ENCODE measurements around the gene EHD1. TPM values are rescaled to one million over a fixed set of nuclear protein-coding genes. Genes with fewer than 3 reads are reported as not detected.
A peak's percentile ranks its signal among the peaks of the same experiment; 100 is the strongest.

The EHD1 gene
- total and polyA plus RNA-seq, 9 of the 15 experiments (the other 6 are each of a cell fraction or from before 2014, with no cell fraction given): 0.46 to 65.0 (median 16.4) TPM

DNA sequence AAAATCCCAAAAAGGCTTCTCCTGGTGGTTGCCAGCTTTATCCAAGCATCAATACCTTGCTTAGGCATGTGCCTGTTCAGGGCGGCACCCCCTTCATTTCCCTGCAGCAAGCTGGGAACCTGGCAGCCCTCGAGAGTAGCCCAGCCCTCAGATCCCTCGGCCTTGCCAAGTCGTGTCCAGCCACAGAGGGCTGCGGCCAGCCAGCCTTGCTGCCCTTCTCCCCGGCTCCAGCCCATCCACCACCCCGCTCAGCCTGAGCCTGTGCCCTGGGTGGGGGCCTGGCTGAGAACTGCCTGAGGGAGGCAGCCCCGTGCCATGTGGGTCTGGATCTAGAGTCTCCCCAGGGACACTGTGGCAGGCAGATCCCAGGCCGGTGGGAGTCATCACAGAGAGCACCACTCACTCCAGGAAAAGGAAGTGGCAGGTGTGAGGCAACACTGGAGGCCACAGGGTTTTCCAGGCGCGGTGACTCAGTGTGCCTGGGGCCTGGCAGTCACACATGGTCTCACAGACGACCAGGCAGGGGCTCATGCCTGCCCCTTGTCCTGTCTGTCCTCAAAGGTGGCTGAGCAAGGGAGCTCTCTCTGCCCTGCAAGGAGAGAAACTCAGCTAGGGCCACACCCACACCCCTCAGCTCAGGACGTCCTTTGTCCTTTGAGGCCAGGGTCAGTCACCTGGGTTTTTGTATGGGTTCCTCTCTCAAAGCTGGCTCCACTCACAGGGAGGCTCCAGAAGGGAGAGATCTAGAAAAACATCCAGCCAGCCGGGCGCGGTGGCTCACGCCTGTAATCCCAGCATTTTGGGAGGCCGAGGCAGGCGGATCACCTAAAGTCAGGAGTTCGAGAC lies 21.8 kb downstream of the EHD1 start:
- BruUV-seq (replicated peaks): no TSS peak
- TF ChIP-seq JUN (IDR thresholded peaks at IDR 0.05; ENCODE audit: borderline replicate concordance, low read depth, low read length) (peak; percentile 48; the same call in 1 of the 2 replicates), JUN (CRISPR knock-in tag; IDR thresholded peaks at IDR 0.05; ENCODE audit: borderline replicate concordance) (no peak), JUND (IDR thresholded peaks at IDR 0.05; ENCODE audit: borderline replicate concordance, low read depth, low read length) (peak; percentile 51; the same call in 1 of the 2 replicates), JUND (tag; IDR thresholded peaks at IDR 0.05; ENCODE audit: borderline replicate concordance, low read depth, low read length) (no peak), POLR2G (IDR thresholded peaks at IDR 0.05; ENCODE audit: low read depth, low read length) (0 out of 2 replicates have a peak, but pooled peaks have one; percentile 30), RBFOX2 (IDR thresholded peaks at IDR 0.05; ENCODE audit: low read depth, low read length) (0 out of 2 replicates have a peak, but pooled peaks have one; percentile 43), FOSL1 (tag; conservative IDR thresholded peaks at IDR 0.05) (peak; percentile 64), CEBPG (CRISPR knock-in tag; IDR thresholded peaks at IDR 0.05) (0 out of 2 replicates have a peak, but pooled peaks have one; percentile 18), CEBPG (tag; conservative IDR thresholded peaks at IDR 0.05 in 1 of 2, IDR thresholded peaks at IDR 0.05 in 1 of 2) (0 out of 4 replicates have a peak, but pooled peaks of 1 of the 2 experiments have one; percentile 34), ARID2 (IDR thresholded peaks at IDR 0.05) (no peak)
- TF ChIP-seq, protein P1, sequence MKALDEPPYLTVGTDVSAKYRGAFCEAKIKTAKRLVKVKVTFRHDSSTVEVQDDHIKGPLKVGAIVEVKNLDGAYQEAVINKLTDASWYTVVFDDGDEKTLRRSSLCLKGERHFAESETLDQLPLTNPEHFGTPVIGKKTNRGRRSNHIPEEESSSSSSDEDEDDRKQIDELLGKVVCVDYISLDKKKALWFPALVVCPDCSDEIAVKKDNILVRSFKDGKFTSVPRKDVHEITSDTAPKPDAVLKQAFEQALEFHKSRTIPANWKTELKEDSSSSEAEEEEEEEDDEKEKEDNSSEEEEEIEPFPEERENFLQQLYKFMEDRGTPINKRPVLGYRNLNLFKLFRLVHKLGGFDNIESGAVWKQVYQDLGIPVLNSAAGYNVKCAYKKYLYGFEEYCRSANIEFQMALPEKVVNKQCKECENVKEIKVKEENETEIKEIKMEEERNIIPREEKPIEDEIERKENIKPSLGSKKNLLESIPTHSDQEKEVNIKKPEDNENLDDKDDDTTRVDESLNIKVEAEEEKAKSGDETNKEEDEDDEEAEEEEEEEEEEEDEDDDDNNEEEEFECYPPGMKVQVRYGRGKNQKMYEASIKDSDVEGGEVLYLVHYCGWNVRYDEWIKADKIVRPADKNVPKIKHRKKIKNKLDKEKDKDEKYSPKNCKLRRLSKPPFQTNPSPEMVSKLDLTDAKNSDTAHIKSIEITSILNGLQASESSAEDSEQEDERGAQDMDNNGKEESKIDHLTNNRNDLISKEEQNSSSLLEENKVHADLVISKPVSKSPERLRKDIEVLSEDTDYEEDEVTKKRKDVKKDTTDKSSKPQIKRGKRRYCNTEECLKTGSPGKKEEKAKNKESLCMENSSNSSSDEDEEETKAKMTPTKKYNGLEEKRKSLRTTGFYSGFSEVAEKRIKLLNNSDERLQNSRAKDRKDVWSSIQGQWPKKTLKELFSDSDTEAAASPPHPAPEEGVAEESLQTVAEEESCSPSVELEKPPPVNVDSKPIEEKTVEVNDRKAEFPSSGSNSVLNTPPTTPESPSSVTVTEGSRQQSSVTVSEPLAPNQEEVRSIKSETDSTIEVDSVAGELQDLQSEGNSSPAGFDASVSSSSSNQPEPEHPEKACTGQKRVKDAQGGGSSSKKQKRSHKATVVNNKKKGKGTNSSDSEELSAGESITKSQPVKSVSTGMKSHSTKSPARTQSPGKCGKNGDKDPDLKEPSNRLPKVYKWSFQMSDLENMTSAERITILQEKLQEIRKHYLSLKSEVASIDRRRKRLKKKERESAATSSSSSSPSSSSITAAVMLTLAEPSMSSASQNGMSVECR (CRISPR knock-in tag; IDR thresholded peaks at IDR 0.05): 0 out of 2 replicates have a peak, but pooled peaks have one; percentile 41

More for the DNA sequence above, 21.8 kb downstream of the EHD1 start:
- no peak overlapping the region for H2AFZ ChIP-seq (ENCODE audit: low read depth, low read length)
- ATAC-seq: no peak
- CTCF ChIA-PET (ENCODE audit: low intra/inter-chr PET ratio): no interaction called here
- POLR2A ChIA-PET: interaction anchor here (0.6 to 1.6 kb wide), 5 partner anchors 14 to 68 kb away, joined by 3 to 7 read pairs (median 3); no protein-coding TSS in a partner anchor
- H3K9me3 ChIP-seq (replicated peaks; ENCODE audit: control insufficient read depth, insufficient read depth, low read depth, low read length): no peaks in the 10 kb centered on the region
- FAIRE-seq: no peak
- no peak overlapping the region; the same call in 2 of the 3 replicates for H3K27ac ChIP-seq (ENCODE audit: extremely low read depth, low read depth, low read length)
- DNase-seq (ENCODE audit: extremely low read depth in 1 of 4, low spot score in 3 of 4): no peak
- in situ Hi-C loops (cut with MboI) (no loop called here), intact Hi-C loops (cut with micrococcal nuclease) (no loop called here)
- H3K9me1 ChIP-seq (ENCODE audit: control insufficient read depth, insufficient read depth, low read length): no peaks in the 10 kb centered on the region
- H3K4me3 ChIP-seq: no peak overlapping the region
- H3K9ac ChIP-seq (ENCODE audit: insufficient read depth in 1 of 2, low read depth in 2 of 2, low read length in 2 of 2): peak overlapping the region in 1 of 2 experiments; percentile 76; a peak in 3 of 4 replicates
- H3K27me3 ChIP-seq (ENCODE audit: control insufficient read depth in 2 of 2, insufficient read depth in 2 of 2, low read length in 2 of 2): no peaks in the 10 kb centered on the region
- no peaks in the 10 kb centered on the region for H4K20me1 ChIP-seq (replicated peaks; ENCODE audit: control insufficient read depth, insufficient read depth, low read length)
- peaks cover 64% of the 10 kb centered on the region; the same call in 2 of the 3 replicates for H3K36me3 ChIP-seq (ENCODE audit: control insufficient read depth, insufficient read depth, low read length)
- H3K4me2 ChIP-seq (ENCODE audit: insufficient read depth, low read length): no peak overlapping the region
- H3K79me2 ChIP-seq (ENCODE audit: control insufficient read depth, insufficient read depth, low read length): peaks cover 9% of the 10 kb centered on the region
- H3K4me1 ChIP-seq (replicated peaks in 1 of 2; ENCODE audit: control insufficient read depth in 2 of 2, insufficient read depth in 2 of 2, low read length in 2 of 2): peaks cover 29 to 68% of the 10 kb centered on the region in 2 experiments
- 78% methylated on average over 14 of the region's 20 CpGs for WGBS (ENCODE audit: insufficient coverage, low coverage, missing lambda C conversion rate)

Measured in K562 (cell line).